HG03175 (cell line): ENCODE measurements around the gene AKAP13.

Experiments used
- ATAC-seq: cut with Tn5 transposase; IDR thresholded peaks from one replicate; pipeline ENCODE4 v1.9.1; 2021; ENCODE audit warnings: mild to moderate bottlenecking, moderate library complexity; ENCODE audit not compliant: unreplicated experiment

The AKAP13 gene

DNA sequence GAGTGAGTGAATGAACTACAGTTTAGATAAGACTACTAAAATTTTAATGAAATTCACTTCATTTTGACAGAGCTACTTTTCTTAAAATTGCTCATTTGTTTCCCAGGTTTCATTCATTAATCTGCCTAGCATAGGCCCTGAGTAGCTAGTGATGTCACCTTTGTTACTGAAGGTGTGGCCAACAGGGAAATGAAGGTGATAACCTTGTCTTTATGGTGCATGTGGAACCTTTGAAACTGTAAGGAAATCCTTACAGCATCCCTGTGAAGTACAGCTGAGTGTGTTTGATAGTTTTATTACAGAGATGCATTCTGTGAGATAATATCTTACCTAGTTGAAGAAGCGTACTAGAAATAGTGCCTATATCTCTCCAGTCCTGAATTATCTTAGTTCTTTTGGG, 112.9 kb downstream of the AKAP13 start:
- no peak for ATAC-seq

DNA sequence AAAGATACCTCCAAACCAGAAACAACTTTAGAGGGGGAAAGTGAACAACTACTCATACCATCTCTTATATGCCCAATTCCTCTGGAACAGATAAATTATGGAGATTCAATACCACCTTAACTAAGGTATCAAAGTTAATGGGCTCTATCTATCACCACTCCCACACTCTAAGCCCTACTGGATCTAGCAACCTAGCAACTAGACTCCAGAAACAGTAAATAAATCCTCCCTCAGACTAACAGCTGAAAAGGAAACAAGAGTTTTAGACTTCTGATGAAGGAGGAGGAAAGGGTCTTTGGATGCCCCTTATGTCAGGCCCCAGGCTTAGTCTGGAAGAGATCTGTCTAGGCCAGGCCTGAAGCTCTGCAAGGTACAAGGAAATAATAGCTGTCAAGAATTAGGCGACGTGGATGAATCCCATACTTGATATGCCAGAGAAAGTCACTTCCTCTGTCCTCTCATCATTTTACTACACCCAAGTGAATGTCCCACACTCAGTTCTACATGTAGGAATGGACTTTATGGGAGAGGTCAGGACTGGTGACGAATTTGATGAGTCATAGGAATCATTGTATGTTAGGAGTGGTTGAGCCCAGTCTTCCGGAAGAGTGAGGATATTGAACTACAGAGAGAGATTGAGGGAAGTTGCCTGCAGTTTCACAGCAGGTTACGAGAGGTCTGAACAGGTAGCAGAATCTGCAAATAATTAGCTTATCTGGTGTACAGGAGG, 113.8 kb downstream of the AKAP13 start:
- ATAC-seq, result no peak

DNA sequence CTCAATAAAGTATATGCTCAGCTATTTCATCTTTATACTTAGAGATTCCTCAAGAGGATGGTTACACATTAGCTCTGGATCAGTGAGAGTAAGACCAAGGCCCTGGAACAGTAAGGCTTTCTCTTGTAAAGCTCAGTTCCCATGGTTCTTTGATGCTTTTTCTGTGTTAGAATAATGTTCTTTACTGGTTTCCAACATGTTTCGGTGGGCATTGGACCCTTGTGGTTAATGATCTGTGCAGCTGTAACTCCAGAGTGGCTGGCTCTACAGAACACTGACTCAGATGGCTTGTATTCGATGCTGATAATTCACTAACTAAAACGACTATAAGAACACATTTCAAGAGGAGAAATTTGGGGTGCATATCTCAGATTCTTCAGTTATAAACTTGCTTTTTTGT, 114.7 kb downstream of the AKAP13 start:
- no peak for ATAC-seq

DNA sequence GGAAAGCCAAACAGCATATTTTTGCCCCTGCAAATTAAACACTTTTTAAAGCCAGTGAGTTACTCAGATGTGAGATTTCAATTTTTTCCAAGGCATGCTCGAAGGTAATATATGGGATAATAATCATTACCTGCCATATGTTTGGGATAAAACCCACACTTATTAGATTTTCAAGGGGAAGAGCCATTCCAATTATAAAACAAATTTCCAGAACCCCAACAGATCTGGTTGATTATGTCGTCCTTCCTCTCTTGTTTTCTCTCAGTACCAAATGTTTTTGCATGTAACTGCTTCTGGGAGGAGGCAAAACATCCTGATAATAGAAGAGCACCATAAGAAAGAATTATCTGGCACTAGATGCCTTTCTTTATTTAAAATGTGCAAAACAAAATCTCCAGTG, 115.1 kb downstream of the AKAP13 start:
- no peak for ATAC-seq

DNA sequence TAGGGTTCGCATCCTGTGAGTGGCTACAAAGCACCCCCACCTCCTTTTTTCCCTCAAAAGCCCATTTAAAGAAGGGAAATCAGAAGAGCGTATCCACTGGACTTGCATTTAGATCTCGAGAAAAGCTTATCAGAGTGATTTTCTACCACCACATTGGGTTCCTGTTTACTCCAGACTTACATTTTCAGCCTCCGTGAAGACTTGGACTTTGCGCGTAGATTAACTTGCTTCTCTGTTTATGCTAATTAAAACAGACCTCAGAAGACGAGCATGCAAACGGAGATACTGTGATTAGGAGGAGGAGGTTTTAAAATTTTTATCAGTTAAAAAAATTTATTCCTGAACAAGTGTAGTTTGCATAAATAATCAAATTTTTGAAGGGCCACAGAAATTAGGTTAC, 115.7 kb downstream of the AKAP13 start:
- no peak for ATAC-seq

DNA sequence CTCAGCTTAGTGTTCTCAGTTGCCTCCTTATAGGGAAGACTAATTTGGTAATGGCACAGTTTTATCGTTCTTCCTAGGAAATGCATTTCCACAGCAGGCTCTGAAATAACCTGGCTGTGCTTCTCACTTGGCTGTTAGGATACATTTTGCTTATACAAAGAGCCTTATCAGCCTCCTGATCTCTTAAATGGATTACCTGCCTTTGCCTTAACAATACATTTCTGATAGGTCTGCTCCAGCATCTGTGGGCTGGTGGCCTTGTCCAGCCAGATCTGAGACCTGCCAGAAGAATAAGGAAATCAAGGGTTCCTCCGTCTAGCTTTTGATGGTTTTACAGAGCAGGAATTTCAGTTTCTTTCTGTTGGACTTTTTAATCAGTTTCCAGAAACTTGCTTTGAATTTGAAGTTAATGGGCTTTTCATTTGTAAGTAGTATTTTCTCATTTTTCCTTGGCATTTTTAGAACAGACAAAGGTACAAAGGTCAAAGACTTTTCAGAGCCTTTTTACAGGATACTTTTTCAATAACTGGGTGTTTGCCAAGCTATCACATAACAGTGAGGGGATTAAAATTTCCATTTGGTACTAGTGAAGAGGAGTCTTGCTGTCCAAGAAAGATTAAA, 116.3 kb downstream of the AKAP13 start:
- ATAC-seq, result no peak

DNA sequence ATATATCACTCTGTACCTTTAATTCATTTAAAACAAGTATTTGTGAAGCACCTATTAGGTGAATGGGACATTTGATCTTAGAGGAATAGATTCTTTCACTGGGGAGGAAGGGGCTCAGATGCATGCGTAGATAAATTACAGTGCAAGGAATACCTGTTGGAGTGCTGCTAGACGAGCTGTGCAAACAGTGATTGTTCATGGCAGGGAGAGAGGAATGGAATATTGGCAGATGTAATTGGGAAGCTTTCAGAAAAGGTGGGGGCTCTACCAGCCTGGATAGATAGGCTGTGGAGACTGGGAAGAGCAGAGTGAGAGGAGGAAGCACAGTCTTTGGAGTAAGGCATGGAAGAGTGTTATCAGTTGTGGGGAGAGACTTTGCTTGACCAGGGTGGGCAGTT, 116.8 kb downstream of the AKAP13 start:
- ATAC-seq, result no peak

DNA sequence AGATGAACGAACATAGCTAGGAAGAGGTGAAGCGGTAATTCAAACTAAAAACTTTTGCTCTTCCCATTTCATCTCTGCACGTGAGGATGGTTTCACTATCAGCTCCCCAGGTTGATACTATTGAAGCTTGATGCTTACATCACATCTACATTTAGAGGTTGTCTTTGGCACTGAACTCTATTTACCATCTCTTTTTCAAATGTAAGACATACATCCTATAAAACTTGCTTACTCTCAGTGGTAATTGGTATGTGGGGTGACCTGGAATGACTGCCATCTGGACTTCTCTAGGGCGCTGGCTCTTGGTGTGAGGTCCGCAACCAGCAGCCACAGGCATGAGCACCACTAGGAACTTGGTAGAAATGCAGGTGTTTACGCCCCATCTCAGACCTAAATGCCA, 118.1 kb downstream of the AKAP13 start:
- ATAC-seq, result no peak

DNA sequence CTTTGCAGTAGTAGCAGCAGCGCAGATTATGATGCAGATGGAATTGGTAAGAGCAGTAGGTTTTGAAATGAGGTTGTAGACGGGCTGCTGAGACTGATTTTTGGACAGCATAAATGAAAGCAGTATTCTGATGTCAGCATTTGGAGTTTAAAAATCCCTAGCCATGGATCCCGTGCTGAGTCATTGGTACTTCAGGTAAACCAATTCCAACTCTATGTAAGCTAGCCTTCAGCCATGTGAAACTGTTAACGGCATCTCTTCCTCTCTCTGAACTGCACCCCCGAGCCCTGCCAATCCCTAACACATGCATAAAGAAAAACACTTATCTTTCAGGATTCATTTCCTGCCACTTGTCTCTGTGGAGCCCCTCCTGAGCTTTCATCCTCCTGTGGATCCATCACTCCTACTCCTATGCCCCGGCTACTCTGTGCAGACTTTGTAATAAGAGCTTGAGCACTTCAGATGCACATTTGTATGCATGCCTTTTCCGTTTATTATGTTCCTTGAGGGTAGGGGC, 119.0 kb downstream of the AKAP13 start:
- no peak for ATAC-seq

DNA sequence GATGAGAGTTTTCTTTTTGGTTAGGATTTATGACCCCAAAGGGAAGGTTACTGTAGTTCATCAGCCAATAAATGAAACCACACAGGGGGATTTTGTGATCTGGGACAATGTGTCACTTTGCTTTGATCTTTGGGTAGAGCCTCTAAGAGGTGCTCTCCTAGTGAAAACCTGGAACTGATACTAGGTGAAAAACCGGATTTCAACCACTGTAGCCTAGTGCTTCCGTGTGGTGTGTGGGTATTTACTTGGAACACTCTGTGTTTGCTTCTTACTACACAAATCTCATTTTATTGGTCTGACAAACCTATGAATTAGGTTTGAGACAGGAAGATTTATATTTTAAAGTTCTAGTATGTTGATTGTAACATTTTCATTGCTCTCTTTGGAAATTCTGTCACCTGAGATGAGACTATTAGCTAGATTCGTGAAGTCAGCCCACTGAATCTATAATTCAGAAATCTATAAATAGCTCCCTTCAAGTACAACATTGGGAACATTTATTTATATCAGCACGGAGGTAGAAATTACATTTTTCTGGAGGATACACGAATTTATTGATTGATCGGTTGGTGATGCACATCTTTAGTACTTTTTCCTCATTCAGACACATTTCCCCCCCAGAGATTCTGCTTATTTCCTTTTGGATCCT, 119.8 kb downstream of the AKAP13 start:
- ATAC-seq, result no peak

DNA sequence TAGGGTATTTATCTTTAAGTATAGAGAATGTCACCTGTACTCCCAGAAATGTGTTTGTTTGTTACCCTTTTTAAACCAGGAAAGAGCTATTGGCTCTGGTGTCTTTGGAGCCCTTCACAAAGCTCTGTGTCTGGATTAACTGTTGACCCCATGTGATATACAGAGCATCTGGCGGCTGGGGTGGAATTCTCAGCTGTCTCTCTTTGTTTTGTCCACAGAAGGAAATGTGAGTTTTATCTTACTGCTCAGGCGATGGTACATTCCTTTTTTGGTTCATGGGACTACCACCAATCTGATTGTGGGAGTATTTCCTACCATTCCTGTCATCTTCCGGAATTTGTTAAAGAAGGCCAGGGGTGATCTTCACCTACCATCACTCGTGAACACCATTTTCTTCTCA, 120.3 kb downstream of the AKAP13 start:
- ATAC-seq, result no peak

DNA sequence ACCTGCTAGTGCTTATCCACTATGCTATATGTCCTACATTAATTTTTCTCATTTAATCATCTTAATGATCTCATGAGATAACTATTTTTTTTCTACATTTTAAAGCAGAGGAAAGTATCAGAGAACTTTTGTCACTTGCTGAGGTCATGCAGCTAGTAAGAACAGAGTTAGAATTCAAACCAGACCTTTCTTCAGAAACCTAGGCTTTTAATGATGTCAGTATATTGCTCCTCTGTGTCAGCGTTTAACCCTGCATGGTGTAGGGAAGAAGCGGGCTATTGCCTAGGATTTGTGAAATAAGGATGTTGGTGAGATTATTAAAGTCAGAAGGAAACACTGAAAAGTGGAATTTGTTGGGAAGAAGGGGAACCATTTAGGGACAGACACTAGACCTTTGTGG, 121.2 kb downstream of the AKAP13 start:
- ATAC-seq, result no peak

DNA sequence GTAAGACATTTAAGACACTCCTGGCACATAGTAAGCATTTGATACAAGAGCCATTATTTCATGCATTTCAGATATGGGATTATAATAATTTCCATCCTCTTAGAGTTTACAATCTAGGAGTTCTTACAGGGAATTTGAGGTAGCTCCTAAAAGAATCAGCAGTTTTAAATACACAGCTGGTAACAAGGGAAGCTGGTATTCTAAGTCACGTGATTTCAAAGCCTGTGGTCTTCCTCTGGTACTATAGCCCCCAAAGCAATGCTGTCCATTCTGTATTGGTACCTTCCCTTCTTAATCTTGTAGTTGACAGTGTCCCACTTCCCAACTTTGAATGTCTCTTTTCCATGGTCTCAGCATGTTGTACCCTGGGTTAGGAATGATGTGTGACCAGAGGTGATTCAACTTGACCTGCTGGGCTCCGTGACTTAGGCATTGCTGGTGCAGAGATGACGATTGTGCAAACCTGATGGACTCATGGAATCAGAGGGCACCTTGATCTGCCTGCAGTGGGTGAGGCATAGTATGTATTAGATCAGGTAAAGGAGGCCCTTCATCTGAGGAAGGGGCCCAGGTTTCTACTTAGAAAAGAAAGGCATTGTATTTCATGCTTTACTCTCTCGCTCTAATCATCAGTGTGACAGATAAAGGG, 122.9 kb downstream of the AKAP13 start:
- no peak for ATAC-seq

DNA sequence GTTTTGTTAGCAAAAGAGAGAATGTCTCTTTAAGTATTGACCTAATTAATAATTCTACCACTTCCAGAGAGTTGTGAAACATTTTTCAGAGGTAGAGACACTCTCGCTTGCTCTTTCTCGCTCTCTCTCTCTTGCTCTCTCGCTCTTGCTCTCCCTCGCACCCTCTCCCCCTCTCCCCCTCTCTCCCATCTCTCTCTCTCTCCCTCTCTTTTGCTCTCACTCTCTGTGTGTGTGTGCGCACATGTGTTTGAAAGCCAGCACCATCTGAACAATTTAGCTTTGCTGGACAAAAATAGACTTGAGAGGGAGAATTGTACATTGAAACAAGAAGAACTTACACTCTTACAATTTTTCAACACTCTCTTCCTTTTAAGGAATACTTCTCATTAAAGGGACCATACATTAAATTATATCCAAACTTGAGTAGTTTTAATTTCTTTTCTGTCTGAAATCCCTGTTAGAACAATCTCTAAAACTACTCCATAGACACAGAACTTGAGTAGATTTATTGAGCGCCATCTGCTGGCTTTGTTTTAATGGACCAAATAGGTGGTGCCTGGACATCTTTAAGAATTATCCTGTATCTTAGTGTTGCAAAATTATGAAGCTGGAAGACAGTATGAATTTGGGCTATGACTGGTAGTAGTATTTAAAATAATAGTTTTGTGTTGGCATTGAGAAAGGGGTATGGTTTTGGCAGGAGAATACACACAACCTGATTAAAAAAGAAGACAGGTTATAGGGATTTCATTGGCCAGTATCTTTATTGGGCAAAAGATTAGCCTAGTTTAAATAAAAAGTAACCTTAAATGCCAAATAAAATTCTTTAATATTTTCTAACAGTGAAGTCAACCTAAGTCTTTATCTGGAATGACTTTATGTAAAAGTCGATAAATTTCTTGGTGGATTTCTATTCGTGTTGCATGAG, 124.6 kb downstream of the AKAP13 start:
- no peak for ATAC-seq

DNA sequence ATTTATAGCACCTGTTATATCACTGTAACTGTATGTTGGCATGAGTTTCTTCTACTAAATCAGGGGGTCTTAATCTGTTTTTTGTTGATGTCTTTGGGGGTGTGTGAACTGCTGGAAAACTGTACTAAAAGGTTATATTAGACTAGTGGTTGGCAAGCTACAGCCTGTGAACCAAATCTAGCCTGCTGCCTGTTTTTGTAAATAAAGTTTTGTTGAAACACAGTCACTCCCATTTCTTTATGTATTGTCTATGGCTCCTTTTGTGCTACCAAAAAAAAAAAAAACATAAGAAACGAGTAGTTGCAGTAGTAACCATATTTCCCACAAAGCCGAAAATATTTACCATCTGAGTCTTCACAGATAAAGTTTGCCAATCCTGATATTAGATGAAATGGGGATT, 126.7 kb downstream of the AKAP13 start:
- ATAC-seq, result no peak

DNA sequence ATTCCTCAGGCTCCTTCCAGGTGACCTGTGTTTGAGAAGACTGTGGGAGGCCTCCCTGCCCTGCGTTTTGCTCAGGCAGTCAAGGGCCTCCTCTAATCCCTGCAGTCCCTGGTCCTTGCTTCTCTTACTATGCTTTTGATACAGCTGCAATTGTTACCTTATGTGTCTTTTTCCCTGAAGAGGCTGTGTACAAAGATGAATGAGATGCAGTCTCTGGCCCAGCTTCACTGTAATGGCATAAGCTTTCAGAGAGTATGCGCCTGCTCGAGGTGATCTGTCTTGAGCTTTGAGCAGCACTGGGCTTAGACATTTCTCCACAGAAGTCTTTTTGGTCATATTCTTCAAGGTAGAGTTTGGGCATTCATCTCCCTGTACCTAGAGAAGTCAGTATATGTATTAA, 129.6 kb downstream of the AKAP13 start:
- ATAC-seq, result no peak

DNA sequence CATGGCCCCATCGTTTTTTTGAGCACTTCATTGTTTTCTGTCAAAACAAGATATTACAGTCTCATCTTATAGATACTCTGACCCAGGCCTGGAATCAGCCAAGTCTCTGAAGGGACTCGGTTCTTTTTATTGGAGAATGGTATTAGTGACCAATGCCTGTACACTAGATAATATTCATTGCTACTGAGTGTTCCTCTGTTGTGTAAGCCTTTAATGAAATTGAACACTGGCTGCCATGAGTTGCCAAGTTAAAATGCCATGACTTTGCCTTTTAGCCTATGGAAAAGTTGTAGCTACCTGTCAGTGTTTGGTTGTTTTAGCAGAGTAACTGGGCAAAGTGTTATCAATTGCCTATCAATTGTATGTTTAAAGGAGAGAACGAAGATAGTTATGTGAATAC, 134.0 kb downstream of the AKAP13 start:
- ATAC-seq, result no peak

DNA sequence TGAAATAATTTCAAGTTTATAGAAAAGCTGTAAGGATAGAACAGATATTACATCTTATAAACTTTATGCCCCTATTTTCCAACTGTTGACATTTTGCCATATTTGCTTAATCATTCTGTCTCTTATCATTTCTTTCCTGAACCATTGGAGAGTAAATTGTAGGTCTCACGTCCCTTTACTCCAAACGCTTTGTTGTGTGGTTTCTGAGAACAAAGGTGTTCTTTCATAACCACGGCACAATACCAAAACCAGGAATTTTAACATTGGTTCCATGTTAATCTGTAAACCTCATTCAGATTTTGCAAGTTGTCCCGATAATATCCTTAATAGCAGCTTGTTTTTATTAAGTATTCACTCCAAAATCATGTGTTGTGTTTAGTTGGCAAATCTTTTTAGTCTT, 134.8 kb downstream of the AKAP13 start:
- ATAC-seq, result no peak

DNA sequence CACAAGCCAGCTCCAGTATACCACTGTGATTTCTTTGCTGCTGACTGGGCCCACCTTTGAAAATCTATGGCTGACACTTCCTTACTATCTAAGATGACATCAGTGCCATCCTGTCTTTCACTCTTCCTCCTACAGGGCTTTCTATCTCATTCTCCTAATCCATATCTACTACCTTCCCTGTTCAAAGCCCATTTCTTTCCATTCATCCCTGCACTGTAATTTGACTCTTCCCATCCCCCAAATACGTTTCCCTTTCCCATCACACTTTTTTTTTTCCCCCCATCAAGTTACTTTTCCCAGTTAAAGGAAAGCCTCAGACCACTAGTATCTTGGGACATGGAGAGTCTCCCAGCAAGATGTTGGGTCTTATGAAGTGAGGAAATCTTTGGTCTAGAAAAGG, 136.7 kb downstream of the AKAP13 start:
- ATAC-seq, result no peak

DNA sequence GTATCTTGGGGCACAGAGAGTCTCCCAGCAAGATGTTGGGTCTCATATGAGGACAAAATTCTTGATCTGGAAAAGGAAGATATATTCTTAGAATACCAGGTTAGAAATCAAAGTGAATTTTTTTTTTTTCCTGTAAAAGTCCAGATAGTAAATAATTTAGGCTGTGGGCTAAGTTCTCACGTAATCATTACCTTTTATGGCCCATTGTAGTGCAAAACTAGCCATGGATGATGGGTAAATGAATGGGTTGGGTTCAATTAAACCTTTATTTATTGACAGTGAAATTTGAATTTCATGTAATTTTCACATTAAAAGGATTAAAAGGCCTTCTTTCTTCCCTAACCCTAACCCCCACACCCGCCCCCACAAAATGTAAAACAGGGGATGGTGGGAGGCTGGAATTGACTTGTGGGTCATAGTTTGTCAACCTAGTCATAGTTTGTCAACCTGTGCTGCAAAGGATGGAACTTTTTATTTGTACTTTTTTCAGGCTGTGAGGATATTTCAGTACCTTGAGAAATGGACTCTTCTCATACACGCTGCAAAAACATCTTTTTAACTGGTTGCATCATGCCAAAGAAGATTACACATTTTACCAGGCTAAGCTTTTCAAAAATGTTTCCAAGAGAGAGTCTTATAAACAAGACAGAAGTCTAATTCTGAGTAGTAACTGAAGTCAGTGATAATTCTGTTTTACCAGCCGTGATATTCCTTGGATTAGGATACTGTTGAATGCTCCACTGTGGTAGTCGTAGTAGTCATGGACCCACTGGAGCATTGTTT, 138.8 kb downstream of the AKAP13 start:
- no peak for ATAC-seq
